Measurements from ENCODE around the gene GALNT5. TPM values are rescaled to one million over a fixed set of nuclear protein-coding genes. Genes with fewer than 3 reads are reported as not detected.

The GALNT5 gene
- total and polyA plus RNA-seq, 2 donors (not counting 3 experiments of a cell fraction or from before 2014, with no cell fraction given): not detected

- Histone ChIP-seq H3K36me3 (ENCODE audit: control insufficient read depth in 2 of 2, extremely low read depth in 1 of 2, insufficient read depth in 2 of 2, low read length in 2 of 2) (no peaks in the 10 kb centered on the region), H3K27ac (ENCODE audit: insufficient read depth, low read depth, low read length) (no peak overlapping the region), H3K9me3 (replicated peaks; ENCODE audit: control insufficient read depth, insufficient read depth, low read length) (no peaks in the 10 kb centered on the region), H2AFZ (ENCODE audit: low read depth, low read length) (no peak overlapping the region), H3K4me2 (ENCODE audit: insufficient read depth, low read length) (no peak overlapping the region), H4K20me1 (replicated peaks; ENCODE audit: control insufficient read depth, extremely low read depth, insufficient read depth, low read length) (no peaks in the 10 kb centered on the region), H3K79me2 (ENCODE audit: control insufficient read depth, insufficient read depth, low read length) (no peaks in the 10 kb centered on the region), H3K9me1 (replicated peaks; ENCODE audit: control insufficient read depth, extremely low read depth, insufficient read depth, low read length) (no peaks in the 10 kb centered on the region), H3K27me3 (ENCODE audit: control insufficient read depth in 2 of 2, insufficient read depth in 2 of 2, low read length in 2 of 2) (peaks cover 0 to 4% of the 10 kb centered on the region in 2 experiments), H3K4me1 (ENCODE audit: control insufficient read depth, extremely low read depth, insufficient read depth, low read length) (no peaks in the 10 kb centered on the region), H3K9ac (replicated peaks; ENCODE audit: extremely low read depth, insufficient read depth, low read length) (no peak overlapping the region), H3K4me3 (replicated peaks in 1 of 3; ENCODE audit: insufficient read depth in 1 of 3, low read depth in 1 of 3, low read length in 3 of 3) (no peak overlapping the region)
- FAIRE-seq (no peak), DNase-seq (ENCODE audit: low read depth, low spot score) (no peak)
- BruUV-seq (replicated peaks): no TSS peak
- dilution Hi-C loops (cut with MboI; ENCODE audit: extremely low pct_ligation_motif_present, low sequenced_read_pairs): no loop called here
- POLR2A ChIA-PET: no interaction called here
- TF ChIP-seq JUN (IDR thresholded peaks at IDR 0.05; ENCODE audit: borderline replicate concordance, insufficient read depth, insufficient read length, low read depth) (no peak), FOS (IDR thresholded peaks at IDR 0.05; ENCODE audit: borderline replicate concordance, insufficient read depth, low read length) (no peak), GATA2 (IDR thresholded peaks at IDR 0.05; ENCODE audit: insufficient read depth, insufficient read length, low read depth, low read length) (no peak), MAX (IDR thresholded peaks at IDR 0.05; ENCODE audit: insufficient read depth, insufficient read length) (no peak), POLR2A (IDR thresholded peaks at IDR 0.05; ENCODE audit: low read depth, low read length) (no peak), MYC (IDR thresholded peaks at IDR 0.05; ENCODE audit: low read depth, low read length) (no peak), POLR2AphosphoS5 (IDR thresholded peaks at IDR 0.05; ENCODE audit: insufficient read depth, low read depth, low read length) (no peak), CTCF (IDR thresholded peaks at IDR 0.05; ENCODE audit: extremely low read depth in 1 of 2, insufficient read depth in 1 of 2, low read depth in 1 of 2, low read length in 2 of 2) (no peak), EZH2 (IDR thresholded peaks at IDR 0.05; ENCODE audit: borderline replicate concordance, low read depth, low read length, severe bottlenecking) (no peak)
- CTCF ChIA-PET: interaction anchor here (1.1 to 3.8 kb wide), 4 partner anchors 8 to 17 kb away, joined by 3 to 23 read pairs (median 14); no protein-coding TSS in a partner anchor
- intact Hi-C loops (cut with micrococcal nuclease): no loop called here
Observed at GRCh38 chr2:157319795-157320194, 62.3 kb downstream of the GALNT5 start.
